GM18519 (cell line): Measurements from ENCODE around the gene PLG.
"Not testable (repeated sequence)": the region's sequence is repeated elsewhere in the genome, so short reads cannot be mapped to it uniquely, and the experiment has no call there.

Source experiments
- ATAC-seq: cut with Tn5 transposase; IDR thresholded peaks from one replicate; pipeline ENCODE4 v1.9.1; 2021; ENCODE audit warnings: mild to moderate bottlenecking, moderate library complexity; ENCODE audit not compliant: unreplicated experiment, low FRiP score

Gene PLG

DNA sequence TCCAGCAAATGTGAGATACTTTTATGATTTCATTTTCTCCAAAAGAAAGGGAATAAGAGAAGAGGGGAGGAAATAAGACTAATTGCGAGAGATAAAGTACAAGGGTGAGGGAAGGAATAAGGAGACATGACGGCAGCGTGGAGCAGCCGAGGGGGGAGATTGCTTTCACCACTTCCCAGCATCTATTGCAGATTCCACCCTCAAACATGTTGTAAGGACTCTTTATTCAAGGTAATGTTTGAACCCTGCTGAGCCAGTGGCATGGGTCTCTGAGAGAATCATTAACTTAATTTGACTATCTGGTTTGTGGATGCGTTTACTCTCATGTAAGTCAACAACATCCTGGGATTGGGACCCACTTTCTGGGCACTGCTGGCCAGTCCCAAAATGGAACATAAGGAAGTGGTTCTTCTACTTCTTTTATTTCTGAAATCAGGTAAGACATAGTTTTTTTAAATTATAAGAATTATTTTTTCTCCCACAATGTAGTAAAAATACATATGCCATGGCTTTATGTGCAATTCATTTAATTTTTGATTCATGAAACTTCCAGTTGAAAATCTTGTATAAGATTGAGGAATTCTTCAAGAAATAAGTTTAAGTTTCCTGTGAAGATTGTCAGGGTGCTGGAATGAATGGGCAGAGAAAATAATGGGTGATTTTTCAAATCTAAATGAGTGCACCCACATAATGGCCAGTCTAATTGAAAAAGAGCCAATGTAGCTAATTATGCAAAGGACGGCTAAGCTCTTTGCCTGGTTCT lies at the start of gene PLG:
Gene PLG, plus strand, starts transcription at position 327 of the 763 bp plus-strand sequence. Its CDS starts 61 bp downstream, at position 388.
- not testable (repeated sequence) for ATAC-seq

DNA sequence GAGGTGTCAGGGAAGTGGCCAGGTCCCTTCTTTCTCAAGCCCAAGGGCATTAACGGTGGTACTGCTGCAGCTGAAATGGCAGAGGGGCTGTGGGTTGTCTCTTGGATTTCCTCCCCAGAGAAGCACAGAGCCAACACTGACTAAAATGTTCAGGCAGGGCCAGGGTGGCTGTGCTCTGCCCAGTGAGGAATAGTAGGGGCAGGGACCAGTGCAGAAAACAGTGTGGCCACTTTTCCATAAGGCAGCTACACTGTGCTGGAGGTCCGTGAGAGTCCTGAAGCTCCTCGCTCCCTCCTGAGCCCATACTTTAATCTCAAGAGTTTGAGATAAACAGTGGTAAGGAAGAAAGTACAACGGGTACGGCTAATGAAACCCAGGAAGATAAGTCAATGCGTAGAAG lies 42.5 kb upstream of the PLG start:
- no peak for ATAC-seq

DNA sequence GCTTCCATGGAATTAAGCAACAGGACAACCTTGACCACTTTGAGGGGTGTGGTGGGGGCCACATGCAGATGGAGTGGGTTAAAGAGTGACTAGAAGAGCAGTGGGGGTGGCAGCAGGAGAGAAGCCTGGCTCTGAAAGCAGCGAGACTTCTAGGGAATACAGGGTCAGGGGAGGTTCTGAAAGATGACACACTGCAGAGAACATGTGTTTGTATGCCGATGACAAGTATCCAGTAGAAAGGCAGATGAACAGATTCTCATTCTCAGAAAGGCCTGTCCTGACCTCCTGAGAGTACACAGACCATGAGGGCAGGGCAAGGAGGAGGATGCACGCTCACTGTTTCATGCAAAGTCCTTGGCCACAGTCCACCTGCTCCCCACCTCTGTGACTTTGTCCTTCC lies 40.8 kb upstream of the PLG start:
- ATAC-seq = no peak

DNA sequence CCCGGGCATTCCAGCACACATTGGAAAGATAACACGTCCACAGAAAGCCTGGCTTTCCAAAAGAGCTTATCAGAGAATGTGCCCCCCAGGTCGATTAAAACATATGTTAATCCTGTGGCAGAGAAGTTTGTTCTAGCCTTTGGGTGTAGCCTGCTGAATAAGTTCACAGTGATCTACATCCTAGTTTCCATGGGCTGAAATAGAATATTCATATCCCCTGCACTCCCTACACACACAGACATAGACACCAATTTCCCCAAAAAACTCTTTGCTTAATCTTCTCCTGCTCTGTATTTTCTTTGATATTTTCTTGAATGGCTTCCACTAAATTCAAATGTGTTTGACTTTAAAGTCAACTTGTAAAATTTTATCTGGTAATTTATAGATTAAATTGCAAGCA lies 39.6 kb upstream of the PLG start:
- ATAC-seq = no peak

DNA sequence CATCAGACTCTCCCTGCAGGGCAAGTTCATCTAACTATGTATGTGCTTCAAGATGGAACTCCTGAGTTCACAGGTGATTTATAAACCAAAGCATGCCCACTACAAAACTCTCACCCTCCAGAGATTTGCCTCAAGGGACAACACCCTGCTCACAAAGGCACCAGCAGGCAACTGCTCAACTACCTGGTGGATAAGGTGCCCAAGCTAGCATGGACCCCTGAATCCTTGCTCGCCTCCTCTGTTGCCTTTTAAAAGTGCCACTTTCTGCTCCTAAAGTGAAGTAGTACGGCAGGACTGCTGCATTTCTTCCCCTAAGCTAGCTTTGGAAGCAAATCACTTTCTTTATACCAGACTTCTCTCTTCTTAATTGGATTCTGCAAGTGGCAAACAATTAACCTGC lies 39.2 kb upstream of the PLG start:
- no peak for ATAC-seq

GRCh38 chr6:160664198-160664597 lies 37.8 kb upstream of the PLG start, which contains the start of gene LPA:
Gene LPA, minus strand, starts transcription at chr6:160664275. Its CDS starts 61 bp downstream, at chr6:160664214.
- not testable (repeated sequence) for ATAC-seq

DNA sequence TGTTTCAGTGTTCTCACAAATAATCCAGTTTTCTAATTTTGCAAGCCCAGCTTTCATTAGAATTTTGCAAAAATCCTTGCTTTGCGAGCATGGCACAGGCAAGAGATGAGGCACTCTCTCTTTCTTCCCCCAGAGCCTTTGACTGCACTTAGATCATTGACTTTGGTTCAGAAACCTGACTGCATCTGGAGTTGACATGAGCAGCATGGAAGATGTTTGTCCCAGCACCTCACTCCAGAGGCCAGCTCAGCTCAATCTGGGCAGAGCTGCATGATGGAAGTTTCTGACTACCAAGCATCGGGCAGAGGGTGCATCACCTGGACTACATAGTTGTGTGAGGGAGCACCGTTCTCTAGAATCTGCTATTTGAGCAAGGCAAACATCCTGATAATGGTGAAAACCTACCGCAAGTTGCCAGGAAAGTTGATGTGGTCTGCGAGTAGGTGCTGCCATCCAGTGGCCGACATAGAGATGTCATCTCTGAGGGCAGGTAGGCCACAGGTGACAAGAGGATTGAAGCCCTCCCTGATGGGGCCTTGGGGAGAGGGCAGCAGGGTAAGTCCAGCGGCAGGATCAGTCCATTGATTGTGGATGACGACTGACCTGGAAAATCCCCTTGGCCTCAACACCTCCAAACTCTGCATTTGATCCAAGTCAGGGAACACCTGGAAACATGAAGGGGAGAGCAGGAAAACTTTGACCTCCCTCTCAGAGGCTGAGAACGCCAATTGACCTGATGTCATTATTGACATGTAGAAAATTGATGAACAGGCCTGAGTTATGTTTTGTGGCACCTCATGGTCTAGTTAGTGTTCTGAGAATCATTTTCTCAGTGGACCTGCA lies 34.2 kb upstream of the PLG start:
- ATAC-seq = peak; percentile 89

DNA sequence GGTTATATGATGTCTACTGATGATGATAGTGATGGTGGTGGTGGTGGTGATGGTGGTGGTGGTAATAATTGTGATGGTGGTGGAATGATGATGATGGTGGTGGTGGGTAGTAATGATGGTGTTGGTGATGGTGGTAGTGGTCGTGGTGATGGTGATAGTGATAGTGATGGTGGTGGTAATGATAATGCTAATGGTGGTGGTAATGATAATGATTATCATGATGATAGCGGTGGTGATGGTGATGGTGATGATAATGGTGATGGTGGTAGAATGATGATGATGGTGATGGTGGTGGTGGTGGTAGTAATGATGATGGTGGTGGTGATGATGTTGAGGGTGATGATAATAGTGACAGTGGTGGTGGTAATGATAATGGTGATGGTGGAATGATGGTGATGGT lies 33.5 kb upstream of the PLG start:
- no peak for ATAC-seq

DNA sequence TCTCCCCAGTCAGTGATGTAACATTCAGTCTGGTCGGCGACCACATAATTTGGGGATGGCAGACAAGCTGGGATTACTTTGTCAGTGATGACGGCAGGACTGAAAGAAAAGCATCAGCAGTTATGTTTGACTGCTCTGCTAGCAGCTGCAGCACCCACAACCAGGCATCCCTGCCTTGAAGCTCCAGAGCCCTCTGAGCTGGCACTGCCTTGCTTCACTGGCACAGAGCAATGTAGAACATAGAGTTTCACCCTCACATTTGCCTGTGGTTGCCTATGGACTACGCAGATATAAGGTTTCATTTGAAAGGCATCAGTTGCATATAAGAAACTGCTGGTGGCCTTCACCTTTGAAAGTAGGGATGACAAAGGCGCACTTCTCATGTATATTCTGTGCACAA lies 25.6 kb upstream of the PLG start:
- ATAC-seq = not testable (repeated sequence)

DNA sequence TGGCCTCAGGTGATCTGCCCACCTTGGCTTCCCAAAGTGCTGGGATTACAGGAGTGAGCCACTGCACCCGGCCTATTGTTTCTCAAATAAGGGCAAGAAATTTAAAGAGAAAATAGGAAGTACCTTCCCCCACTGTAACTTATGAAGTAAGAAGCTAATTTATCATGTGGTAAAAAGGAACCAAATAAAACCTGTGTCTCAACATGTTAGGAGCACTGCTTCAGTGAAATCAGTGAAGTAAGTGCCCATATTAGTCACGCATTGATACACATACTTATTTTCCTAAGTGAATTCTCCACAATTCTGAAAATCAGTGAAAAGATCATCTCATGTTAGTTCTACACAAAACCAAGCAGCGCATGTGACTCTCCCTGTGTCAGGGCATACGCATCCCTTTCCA lies 23.8 kb upstream of the PLG start:
- ATAC-seq = no peak

DNA sequence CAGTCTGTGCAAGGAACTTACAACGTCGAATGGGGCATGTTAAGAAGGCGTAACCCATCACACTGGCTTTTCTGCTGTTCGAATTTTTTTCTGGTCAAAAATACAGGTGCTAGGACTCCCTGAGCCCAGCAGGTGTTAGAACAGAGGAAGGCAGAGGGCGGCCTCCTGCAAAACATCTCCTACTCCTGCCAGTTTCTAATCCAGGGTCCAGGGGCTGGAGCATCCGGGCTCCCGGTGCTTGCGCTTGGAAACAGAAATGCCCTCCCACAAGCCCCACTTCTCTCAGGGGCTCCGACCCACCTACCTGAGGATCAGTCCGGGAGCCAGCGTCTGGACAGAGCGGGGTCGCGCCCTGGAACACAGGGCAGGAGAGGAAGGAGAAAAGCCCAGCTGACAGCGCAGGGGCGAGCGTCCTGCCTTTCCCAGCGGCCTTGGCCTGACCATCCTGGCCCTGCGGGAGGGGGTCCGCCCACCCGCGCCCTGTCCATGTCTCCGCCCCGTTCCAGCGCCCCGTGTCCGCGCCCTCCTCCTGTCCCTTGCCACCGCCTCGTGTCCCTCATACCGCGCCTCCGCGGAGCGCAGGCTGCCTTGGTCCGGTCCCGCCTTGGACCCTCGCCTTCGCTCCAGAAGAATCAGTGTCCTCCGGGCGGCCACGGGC lies 23.2 kb upstream of the PLG start:
- no peak for ATAC-seq

DNA sequence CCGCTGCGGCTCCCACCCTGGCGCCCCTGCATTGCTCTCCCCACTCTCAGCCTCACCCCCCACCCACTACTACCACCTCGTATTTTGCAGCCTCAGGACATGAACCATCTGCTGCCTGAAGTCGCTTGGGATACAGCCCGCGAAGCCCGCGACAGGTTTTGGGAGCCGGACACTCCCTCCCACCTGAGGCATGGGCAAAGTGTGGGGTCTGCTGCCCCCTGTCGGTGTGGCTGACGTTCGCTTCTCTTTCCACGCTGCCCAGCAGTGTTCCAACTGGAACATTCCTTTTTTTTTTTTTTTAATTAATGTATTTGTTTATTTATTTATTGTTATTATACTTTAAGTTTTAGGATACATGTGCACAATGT lies 22.7 kb upstream of the PLG start:
- no peak for ATAC-seq

- ATAC-seq = not testable (repeated sequence)
Observed at GRCh38 chr6:160685101-160685761, 16.8 kb upstream of the PLG start.

- no peak for ATAC-seq
Observed at GRCh38 chr6:160685762-160686450, 16.1 kb upstream of the PLG start.

- ATAC-seq = no peak
Observed at GRCh38 chr6:160690458-160690857, 11.6 kb upstream of the PLG start.

GRCh38 chr6:160691617-160692016 lies 10.4 kb upstream of the PLG start:
- ATAC-seq = no peak

DNA sequence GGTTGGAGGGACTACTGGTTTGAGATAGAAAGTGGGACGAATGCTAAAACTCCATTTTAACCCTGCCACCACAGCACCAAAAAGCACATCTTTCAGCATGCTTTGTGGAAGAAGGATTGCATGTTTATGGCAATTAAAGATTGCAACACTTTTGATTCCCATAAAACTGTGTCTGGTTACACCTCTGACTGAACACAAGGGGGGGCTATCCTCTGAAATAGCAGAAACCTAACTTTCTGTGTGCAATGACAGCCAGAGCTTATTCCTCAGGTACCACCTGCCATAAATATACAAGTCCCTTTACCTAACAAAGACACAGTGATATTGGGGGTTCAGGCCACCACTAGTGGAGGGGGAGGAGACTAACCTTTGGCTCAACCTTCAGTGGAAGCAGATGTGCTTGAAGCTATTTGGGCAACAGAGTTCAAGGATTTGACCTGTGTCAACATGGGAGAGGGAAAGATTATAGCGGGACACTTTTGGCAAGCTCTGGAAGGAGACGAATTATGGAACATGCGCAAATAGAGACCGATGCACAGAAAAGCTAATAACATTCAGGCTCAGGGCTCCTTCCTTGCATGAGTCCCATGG lies 9.6 kb upstream of the PLG start:
- ATAC-seq = no peak

- not testable (repeated sequence) for ATAC-seq
Observed at GRCh38 chr6:160695025-160695424, 7.0 kb upstream of the PLG start.

GRCh38 chr6:160695622-160696021 lies 6.4 kb upstream of the PLG start:
- not testable (repeated sequence) for ATAC-seq

GRCh38 chr6:160696884-160697283 lies 5.2 kb upstream of the PLG start:
- not testable (repeated sequence) for ATAC-seq
